Measurements from ENCODE around the gene GRHL1.

GRHL1 gene

DNA sequence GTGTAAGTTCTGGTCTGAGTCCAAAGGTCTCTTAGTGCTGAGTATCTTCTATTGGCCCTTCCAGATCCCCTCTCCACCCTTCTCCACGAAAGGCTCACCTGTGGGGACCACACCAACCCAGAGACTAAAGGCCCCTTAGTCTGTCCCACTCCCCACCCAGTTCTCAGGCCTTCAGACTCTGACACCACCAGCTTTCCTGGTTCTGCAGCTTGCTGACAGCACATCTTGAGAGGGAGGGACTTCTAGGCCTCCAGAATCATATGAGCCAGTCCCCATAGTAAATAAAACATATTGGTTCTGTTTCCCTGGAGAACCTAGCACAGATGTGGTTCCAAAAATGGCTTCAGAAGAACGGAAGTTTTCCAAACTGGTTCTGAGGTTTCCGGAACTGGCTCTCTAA is 53.3 kb downstream of the GRHL1 start:
- Histone ChIP-seq H3K36me3 (ENCODE audit: insufficient read depth, low read length) (no peaks in the 10 kb centered on the region), H3K9me3 (ENCODE audit: low read depth, low read length) (no peaks in the 10 kb centered on the region), H3K9ac (ENCODE audit: insufficient read length) (no peak overlapping the region), H3K27ac (no peak overlapping the region), H3K4me3 (no peak overlapping the region)
- TF ChIP-seq FOXP2 (optimal IDR thresholded peaks at IDR 0.05; ENCODE audit: control extremely low read depth, extremely low read length, insufficient read depth) (no peak), EZH2 (IDR thresholded peaks at IDR 0.05) (no peak), POLR2AphosphoS5 (IDR thresholded peaks at IDR 0.05; ENCODE audit: borderline replicate concordance, low read depth, low read length) (no peak)
- DNase-seq (ENCODE audit: low read depth, low spot score) = no peak

DNA sequence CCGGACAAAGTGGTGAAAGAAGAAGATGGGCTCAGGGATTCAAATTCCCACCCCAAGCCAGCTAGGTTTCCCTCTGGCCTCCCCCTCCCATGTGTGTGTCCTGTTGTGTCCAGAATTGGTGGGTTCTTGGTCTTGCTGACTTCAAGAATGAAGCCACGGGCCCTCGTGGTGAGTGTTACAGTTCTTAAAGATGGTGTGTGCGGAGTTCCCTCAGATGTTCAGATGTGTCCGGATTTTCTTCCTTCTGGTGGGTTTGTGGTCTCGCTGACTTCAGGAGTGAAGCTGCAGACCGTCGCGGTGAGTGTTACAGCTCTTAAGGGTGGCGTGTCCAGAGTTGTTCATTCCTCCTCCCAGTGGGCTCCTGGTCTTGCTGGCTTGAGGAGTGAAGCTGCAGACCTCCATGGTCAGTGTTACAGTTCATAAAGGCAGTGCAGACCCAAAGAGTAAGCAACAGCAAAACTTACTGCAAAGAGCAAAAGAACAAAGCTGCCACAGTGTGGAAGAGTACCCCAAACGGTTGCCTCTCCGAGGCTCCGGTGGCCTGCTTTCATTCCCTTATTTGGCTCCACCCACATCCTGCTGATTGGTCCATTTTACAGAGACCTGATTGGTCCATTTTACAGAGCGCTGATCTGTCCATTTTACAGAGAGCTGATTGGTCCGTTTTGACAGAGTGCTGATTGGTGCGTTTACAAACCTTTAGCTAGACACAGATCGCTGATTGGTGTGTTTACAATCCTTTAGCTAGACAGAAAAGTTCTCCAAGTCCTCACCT is 54.2 kb downstream of the GRHL1 start:
- Histone ChIP-seq H3K9me3 (ENCODE audit: low read depth, low read length) (no peaks in the 10 kb centered on the region), H3K27ac (no peak overlapping the region), H3K4me3 (no peak overlapping the region), H3K36me3 (ENCODE audit: insufficient read depth, low read length) (no peaks in the 10 kb centered on the region), H3K9ac (ENCODE audit: insufficient read length) (no peak overlapping the region)
- TF ChIP-seq FOXP2 (optimal IDR thresholded peaks at IDR 0.05; ENCODE audit: control extremely low read depth, extremely low read length, insufficient read depth) = no peak
- TF ChIP-seq EZH2 (IDR thresholded peaks at IDR 0.05) = no peak
- TF ChIP-seq POLR2AphosphoS5 (IDR thresholded peaks at IDR 0.05; ENCODE audit: borderline replicate concordance, low read depth, low read length) = no peak
- no peak for DNase-seq (ENCODE audit: low read depth, low spot score)

- no peaks in the 10 kb centered on the region for H3K36me3 ChIP-seq (ENCODE audit: insufficient read depth, low read length)
- TF ChIP-seq EZH2 (IDR thresholded peaks at IDR 0.05) (no peak), FOXP2 (optimal IDR thresholded peaks at IDR 0.05; ENCODE audit: control extremely low read depth, extremely low read length, insufficient read depth) (no peak), POLR2AphosphoS5 (IDR thresholded peaks at IDR 0.05; ENCODE audit: borderline replicate concordance, low read depth, low read length) (no peak)
- H3K4me3 ChIP-seq = no peak overlapping the region
- no peak for DNase-seq (ENCODE audit: low read depth, low spot score)
- H3K27ac ChIP-seq = no peak overlapping the region
- H3K9me3 ChIP-seq (ENCODE audit: low read depth, low read length) = no peaks in the 10 kb centered on the region
- no peak overlapping the region for H3K9ac ChIP-seq (ENCODE audit: insufficient read length)
Measured at GRCh38 chr2:10006236-10007161, 55.0 kb downstream of the GRHL1 start.

DNA sequence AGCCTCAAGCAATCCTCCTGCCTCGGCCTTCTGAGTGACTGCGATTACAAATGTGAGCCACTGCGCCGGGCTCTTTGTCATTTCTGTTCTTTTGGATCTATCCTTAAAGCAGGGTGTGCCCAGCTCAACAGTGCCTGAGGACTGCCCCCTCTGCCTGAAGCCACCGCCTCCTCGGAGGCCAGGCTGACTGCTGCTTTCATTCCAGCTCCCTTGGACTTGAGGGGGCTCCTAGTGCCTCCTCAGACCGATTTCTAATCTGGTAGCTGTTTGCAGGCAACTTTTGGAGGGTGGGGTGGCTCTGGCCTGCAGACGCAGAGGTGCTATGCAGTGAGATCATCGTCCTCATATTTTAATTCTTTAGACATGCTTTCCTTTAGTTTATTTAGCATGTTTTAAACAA is 55.9 kb downstream of the GRHL1 start:
- no peak overlapping the region for H3K9ac ChIP-seq (ENCODE audit: insufficient read length)
- H3K4me3 ChIP-seq = no peak overlapping the region
- no peak for TF ChIP-seq POLR2AphosphoS5 (IDR thresholded peaks at IDR 0.05; ENCODE audit: borderline replicate concordance, low read depth, low read length)
- no peak for TF ChIP-seq EZH2 (IDR thresholded peaks at IDR 0.05)
- TF ChIP-seq FOXP2 (optimal IDR thresholded peaks at IDR 0.05; ENCODE audit: control extremely low read depth, extremely low read length, insufficient read depth) = no peak
- no peaks in the 10 kb centered on the region for H3K36me3 ChIP-seq (ENCODE audit: insufficient read depth, low read length)
- no peaks in the 10 kb centered on the region for H3K9me3 ChIP-seq (ENCODE audit: low read depth, low read length)
- DNase-seq (ENCODE audit: low read depth, low spot score) = no peak
- H3K27ac ChIP-seq = 0 out of 2 replicates have a peak overlapping the region, but pooled peaks have one; percentile 14

DNA sequence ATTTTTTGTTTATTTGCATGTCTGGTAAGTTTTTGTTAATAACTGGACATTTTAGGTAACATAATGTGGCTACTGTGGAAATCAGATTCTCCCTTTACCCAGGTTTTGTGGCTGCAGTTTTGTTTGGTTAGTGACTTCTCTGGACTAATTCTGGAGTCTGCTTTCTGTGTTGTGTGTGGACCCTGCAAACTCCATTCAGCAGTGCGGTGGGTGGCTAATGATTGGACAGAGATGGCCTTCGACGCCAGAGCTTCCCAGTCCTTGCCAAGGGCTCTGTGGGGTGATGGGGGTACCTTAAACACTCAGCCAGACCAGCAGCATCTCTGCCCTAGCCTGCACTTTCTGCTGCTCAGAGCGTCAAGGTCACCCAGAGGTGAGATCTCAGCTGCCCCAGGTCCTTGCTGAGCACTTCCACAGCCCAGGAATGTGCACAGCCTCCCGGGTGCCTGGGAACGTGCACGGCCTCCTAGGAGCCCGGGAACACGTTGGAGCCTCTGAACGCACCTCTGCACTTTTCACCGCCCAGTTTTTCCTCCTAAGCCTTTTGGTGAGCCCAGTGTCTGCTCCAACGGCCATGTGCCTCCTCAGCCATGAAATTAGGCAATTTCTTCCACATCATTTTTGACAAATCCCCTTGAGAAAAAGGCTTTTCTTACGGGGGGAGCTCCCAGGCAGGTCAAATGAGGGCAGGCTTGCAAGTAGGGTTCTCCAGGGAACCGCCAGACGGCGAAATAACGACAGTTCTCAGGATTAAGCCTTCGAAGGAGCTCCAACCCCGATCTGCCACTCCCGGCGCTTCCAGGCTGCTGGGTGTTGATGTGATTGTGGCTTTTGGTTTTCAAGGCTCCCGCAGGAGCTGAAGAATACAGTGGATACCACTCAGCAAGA is 56.7 kb downstream of the GRHL1 start:
- TF ChIP-seq EZH2 (IDR thresholded peaks at IDR 0.05) = no peak
- no peak for TF ChIP-seq FOXP2 (optimal IDR thresholded peaks at IDR 0.05; ENCODE audit: control extremely low read depth, extremely low read length, insufficient read depth)
- no peak for TF ChIP-seq POLR2AphosphoS5 (IDR thresholded peaks at IDR 0.05; ENCODE audit: borderline replicate concordance, low read depth, low read length)
- Histone ChIP-seq H3K36me3 (ENCODE audit: insufficient read depth, low read length) (no peaks in the 10 kb centered on the region), H3K9me3 (ENCODE audit: low read depth, low read length) (no peaks in the 10 kb centered on the region), H3K4me3 (no peak overlapping the region), H3K9ac (ENCODE audit: insufficient read length) (no peak overlapping the region), H3K27ac (peak overlapping the region; percentile 58; the same call in 1 of the 2 replicates)
- no peak for DNase-seq (ENCODE audit: low read depth, low spot score)

- no peak overlapping the region for H3K4me3 ChIP-seq
- no peaks in the 10 kb centered on the region for H3K9me3 ChIP-seq (ENCODE audit: low read depth, low read length)
- no peak for DNase-seq (ENCODE audit: low read depth, low spot score)
- no peak overlapping the region for H3K9ac ChIP-seq (ENCODE audit: insufficient read length)
- TF ChIP-seq FOXP2 (optimal IDR thresholded peaks at IDR 0.05; ENCODE audit: control extremely low read depth, extremely low read length, insufficient read depth) = no peak
- TF ChIP-seq POLR2AphosphoS5 (IDR thresholded peaks at IDR 0.05; ENCODE audit: borderline replicate concordance, low read depth, low read length) = no peak
- TF ChIP-seq EZH2 (IDR thresholded peaks at IDR 0.05) = no peak
- H3K27ac ChIP-seq = peak overlapping the region; percentile 58; the same call in 1 of the 2 replicates
- no peaks in the 10 kb centered on the region for H3K36me3 ChIP-seq (ENCODE audit: insufficient read depth, low read length)
Measured at GRCh38 chr2:10008809-10009176, 57.3 kb downstream of the GRHL1 start.

DNA sequence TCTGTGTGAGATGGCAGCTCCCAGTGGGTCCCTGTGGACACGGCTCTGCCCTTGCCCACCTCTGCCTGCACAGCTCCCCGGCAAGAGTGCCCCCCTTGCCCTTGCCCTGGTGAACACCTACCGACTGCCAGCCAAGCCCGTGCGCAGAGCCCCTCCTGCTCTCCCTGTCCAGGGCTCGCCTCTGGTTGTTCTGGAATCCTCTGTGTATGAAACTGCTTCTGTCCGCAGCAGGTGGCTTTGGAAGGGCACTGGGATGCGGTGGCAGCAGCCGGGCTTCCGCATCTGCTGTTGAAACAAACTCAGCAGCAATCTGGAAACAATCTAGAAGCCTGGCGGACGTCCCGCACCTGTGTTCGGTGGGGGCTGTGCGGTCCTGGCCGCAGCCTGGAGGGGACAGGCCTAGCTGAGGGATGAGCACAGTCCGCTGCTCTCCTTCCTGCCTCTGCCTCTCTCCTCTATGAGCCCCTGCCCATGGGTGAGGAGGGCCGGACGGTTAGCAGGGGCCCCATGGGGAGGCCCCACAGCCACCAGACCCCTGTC is 57.8 kb downstream of the GRHL1 start:
- Histone ChIP-seq H3K9ac (ENCODE audit: insufficient read length) (no peak overlapping the region), H3K9me3 (ENCODE audit: low read depth, low read length) (no peaks in the 10 kb centered on the region), H3K4me3 (no peak overlapping the region), H3K27ac (no peak overlapping the region), H3K36me3 (ENCODE audit: insufficient read depth, low read length) (no peaks in the 10 kb centered on the region)
- TF ChIP-seq EZH2 (IDR thresholded peaks at IDR 0.05) (no peak), FOXP2 (optimal IDR thresholded peaks at IDR 0.05; ENCODE audit: control extremely low read depth, extremely low read length, insufficient read depth) (no peak), POLR2AphosphoS5 (IDR thresholded peaks at IDR 0.05; ENCODE audit: borderline replicate concordance, low read depth, low read length) (no peak)
- DNase-seq (ENCODE audit: low read depth, low spot score) = no peak
